HepG2 (cell line): ENCODE data around the gene SLC5A5. TPM values are rescaled to one million over a fixed set of nuclear protein-coding genes. Genes with fewer than 3 reads are reported as not detected.

Source experiments
- CCAR2 ChIP-seq: fragments of 200-400 bp; formaldehyde crosslinking; optimal IDR thresholded peaks from 2 replicates; pipeline ENCODE3; 2018; ENCODE audit warnings: low read depth, mild to moderate bottlenecking, low read length, moderate library complexity
- CHD2 ChIP-seq: IDR thresholded peaks from 2 replicates; pipeline ENCODE4 v1.6.1; 2011; ENCODE audit warnings: low read depth, low read length, improper control_type of control experiment
- HNF4A ChIP-seq: sonication (generic); formaldehyde crosslinking; IDR thresholded peaks from 2 replicates; pipeline ENCODE4 v1.4.0; 2020; ENCODE audit warnings: missing genetic modification reagents
- HNRNPH1 ChIP-seq: fragments of 200-400 bp; formaldehyde crosslinking; optimal IDR thresholded peaks from 2 replicates; pipeline ENCODE3; 2017; ENCODE audit warnings: mild to moderate bottlenecking, low read depth, low read length
- NPAS2 ChIP-seq: sonication (generic); formaldehyde crosslinking; IDR thresholded peaks from 2 replicates; pipeline ENCODE4 v1.8.0; 2022; ENCODE audit warnings: mild to moderate bottlenecking, missing genetic modification reagents, borderline replicate concordance
- PPARG ChIP-seq: conservative IDR thresholded peaks from 2 replicates; pipeline ENCODE4 v1.6.1; 2016; ENCODE audit warnings: missing biosample characterization, missing genetic modification reagents
- RNF219 ChIP-seq: sonication (generic); formaldehyde crosslinking; IDR thresholded peaks from 2 replicates; pipeline ENCODE4 v1.5.0; 2020; ENCODE audit warnings: mild to moderate bottlenecking, missing genetic modification reagents
- SIX1 ChIP-seq: sonication (generic); formaldehyde crosslinking; IDR thresholded peaks from 2 replicates; pipeline ENCODE4 v1.4.0; 2020; ENCODE audit warnings: missing genetic modification reagents, borderline replicate concordance
- STAT6 ChIP-seq: sonication (generic); formaldehyde crosslinking; IDR thresholded peaks from 2 replicates; pipeline ENCODE4 v1.4.0; 2020; ENCODE audit warnings: missing genetic modification reagents, mild to moderate bottlenecking, borderline replicate concordance
- ZFAT ChIP-seq: sonication (generic); formaldehyde crosslinking; conservative IDR thresholded peaks from 2 replicates; pipeline ENCODE4 v1.8.1; 2023; ENCODE audit warnings: missing genetic modification reagents, inconsistent platforms
- ZFP36L1 ChIP-seq: sonication (generic); formaldehyde crosslinking; IDR thresholded peaks from 2 replicates; pipeline ENCODE4 v1.8.0; 2022; ENCODE audit warnings: mild to moderate bottlenecking, missing genetic modification reagents, moderate library complexity
- ZNF24 ChIP-seq: fragments of 450-650 bp; IDR thresholded peaks from 2 replicates; pipeline ENCODE4 v1.6.1; 2017; ENCODE audit warnings: antibody characterized with exemption, mild to moderate bottlenecking
- ZNF263 ChIP-seq: sonication (generic); formaldehyde crosslinking; IDR thresholded peaks from 2 replicates; pipeline ENCODE4 v1.4.0; 2020; ENCODE audit warnings: missing genetic modification reagents
- ZNF296 ChIP-seq: sonication (generic); formaldehyde crosslinking; conservative IDR thresholded peaks from 2 replicates; pipeline ENCODE4 v1.5.0; 2020; ENCODE audit warnings: mild to moderate bottlenecking, missing genetic modification reagents
- ZNF441 ChIP-seq: sonication (generic); formaldehyde crosslinking; IDR thresholded peaks from 2 replicates; pipeline ENCODE4 v1.7.0; 2021; ENCODE audit warnings: missing genetic modification reagents, borderline replicate concordance
- polyA plus RNA-seq, 8 experiments: library from polyadenylated mRNA; depleted of rRNA in 3 of 8; stranded (reverse) in 7 of 8; unstranded in 1 of 8; fragments of >200 nt; fragmentation: Illumina TruSeq in 4 of 8; extraction: Trizol in 4 of 8; gene quantifications; 2 replicates each; pipeline versions ENCODE4 v1.2.1 to v1.2.3, GENCODE V29; 2011 to 2016; ENCODE audit warnings: low read depth in 4 of 8, missing spikeins in 1 of 8, mixed read lengths in 1 of 8; ENCODE audit not compliant: insufficient read depth in 1 of 8
- total RNA-seq, 5 experiments: library from RNA; depleted of rRNA; stranded (reverse); fragments of >200 nt; fragmentation: Illumina TruSeq; extraction: Trizol; gene quantifications; 2 replicates each; pipeline ENCODE4 v1.2.3, GENCODE V29; 2016; ENCODE audit warnings: low read depth in 1 of 5
- TF ChIP-seq, protein P1 (sequence below): sonication (generic); formaldehyde crosslinking; IDR thresholded peaks from 2 replicates; pipeline ENCODE4 v1.5.0; 2020; ENCODE audit warnings: mild to moderate bottlenecking, missing genetic modification reagents

SLC5A5 gene
- total and polyA plus RNA-seq, 2 of the 13 experiments (the other 11 are each of a cell fraction or from before 2014, with no cell fraction given) = not detected

GRCh38 chr19:17932485-17933338, 61.0 kb downstream of the SLC5A5 start, which contains the start of gene CCDC124 (continued):
- TF ChIP-seq ZNF441 (CRISPR knock-in tag) = no peak
- TF ChIP-seq SIX1 (CRISPR knock-in tag) = peak; percentile 38; the same call in 1 of the 2 replicates
- TF ChIP-seq ZNF296 (CRISPR knock-in tag) = no peak
- TF ChIP-seq, protein P1, sequence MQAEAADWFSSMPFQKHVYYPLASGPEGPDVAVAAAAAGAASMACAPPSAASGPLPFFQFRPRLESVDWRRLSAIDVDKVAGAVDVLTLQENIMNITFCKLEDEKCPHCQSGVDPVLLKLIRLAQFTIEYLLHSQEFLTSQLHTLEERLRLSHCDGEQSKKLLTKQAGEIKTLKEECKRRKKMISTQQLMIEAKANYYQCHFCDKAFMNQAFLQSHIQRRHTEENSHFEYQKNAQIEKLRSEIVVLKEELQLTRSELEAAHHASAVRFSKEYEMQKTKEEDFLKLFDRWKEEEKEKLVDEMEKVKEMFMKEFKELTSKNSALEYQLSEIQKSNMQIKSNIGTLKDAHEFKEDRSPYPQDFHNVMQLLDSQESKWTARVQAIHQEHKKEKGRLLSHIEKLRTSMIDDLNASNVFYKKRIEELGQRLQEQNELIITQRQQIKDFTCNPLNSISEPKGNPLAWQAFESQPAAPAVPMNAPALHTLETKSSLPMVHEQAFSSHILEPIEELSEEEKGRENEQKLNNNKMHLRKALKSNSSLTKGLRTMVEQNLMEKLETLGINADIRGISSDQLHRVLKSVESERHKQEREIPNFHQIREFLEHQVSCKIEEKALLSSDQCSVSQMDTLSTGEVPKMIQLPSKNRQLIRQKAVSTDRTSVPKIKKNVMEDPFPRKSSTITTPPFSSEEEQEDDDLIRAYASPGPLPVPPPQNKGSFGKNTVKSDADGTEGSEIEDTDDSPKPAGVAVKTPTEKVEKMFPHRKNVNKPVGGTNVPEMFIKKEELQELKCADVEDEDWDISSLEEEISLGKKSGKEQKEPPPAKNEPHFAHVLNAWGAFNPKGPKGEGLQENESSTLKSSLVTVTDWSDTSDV (CRISPR knock-in tag) = no peak
- no peak for TF ChIP-seq ZNF24
- no peak for TF ChIP-seq ZNF263
- TF ChIP-seq STAT6 = peak; percentile 47; the same call in 1 of the 2 replicates
- no peak for TF ChIP-seq ZFAT (CRISPR knock-in tag)
- no peak for TF ChIP-seq HNRNPH1
- TF ChIP-seq ZFP36L1 (CRISPR knock-in tag) = no peak
- no peak for TF ChIP-seq NPAS2
- TF ChIP-seq RNF219 (CRISPR knock-in tag) = no peak
- no peak for TF ChIP-seq CHD2
- no peak for TF ChIP-seq HNF4A
- 0 out of 2 replicates have a peak, but pooled peaks have one; percentile 20 for TF ChIP-seq PPARG (CRISPR knock-in tag)
- no peak for TF ChIP-seq CCAR2
